Measurements from ENCODE around the gene RAPGEF6. TPM values are rescaled to one million over a fixed set of nuclear protein-coding genes. Genes with fewer than 3 reads are reported as not detected.

RAPGEF6 gene
- total RNA-seq, 1 experiment from 2014 or later, result 26.1 TPM

DNA sequence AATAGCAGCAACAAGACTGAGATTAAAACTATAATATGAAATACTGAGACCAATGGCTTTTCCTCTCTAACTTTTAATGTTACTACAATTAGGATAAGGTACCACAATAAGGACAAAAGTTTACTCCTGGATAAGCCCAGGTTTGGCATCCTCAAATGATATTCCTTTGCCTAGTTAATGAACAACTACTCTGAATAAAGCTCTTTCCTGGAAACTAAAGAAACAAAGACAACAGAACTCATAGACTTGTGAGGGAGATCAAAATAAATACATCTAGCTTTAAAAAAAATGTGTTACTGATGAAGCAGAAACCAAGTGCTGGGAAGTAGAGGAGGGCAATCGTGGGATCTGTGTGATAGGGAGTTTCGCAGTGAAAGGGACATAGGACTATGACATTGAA, 19.3 kb upstream of the RAPGEF6 start:
- TF ChIP-seq EZH2 (IDR thresholded peaks at IDR 0.05; ENCODE audit: borderline replicate concordance, low read depth, low read length, poor library complexity, severe bottlenecking), result no peak
- TF ChIP-seq, protein P1, sequence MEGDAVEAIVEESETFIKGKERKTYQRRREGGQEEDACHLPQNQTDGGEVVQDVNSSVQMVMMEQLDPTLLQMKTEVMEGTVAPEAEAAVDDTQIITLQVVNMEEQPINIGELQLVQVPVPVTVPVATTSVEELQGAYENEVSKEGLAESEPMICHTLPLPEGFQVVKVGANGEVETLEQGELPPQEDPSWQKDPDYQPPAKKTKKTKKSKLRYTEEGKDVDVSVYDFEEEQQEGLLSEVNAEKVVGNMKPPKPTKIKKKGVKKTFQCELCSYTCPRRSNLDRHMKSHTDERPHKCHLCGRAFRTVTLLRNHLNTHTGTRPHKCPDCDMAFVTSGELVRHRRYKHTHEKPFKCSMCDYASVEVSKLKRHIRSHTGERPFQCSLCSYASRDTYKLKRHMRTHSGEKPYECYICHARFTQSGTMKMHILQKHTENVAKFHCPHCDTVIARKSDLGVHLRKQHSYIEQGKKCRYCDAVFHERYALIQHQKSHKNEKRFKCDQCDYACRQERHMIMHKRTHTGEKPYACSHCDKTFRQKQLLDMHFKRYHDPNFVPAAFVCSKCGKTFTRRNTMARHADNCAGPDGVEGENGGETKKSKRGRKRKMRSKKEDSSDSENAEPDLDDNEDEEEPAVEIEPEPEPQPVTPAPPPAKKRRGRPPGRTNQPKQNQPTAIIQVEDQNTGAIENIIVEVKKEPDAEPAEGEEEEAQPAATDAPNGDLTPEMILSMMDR (conservative IDR thresholded peaks at IDR 0.05; ENCODE audit: low read depth, low read length), result no peak
- H3K9me3 ChIP-seq (ENCODE audit: low read depth, low read length, poor library complexity, severe bottlenecking), result no peaks in the 10 kb centered on the region
- peaks cover 13% of the 10 kb centered on the region for H3K4me1 ChIP-seq (ENCODE audit: insufficient read depth, low read length, poor library complexity, severe bottlenecking)
- POLR2A ChIA-PET (ENCODE audit: low non-redundant PET), result no interaction called here
- no peak overlapping the region for H3K4me3 ChIP-seq (ENCODE audit: low read depth, low read length, poor library complexity, severe bottlenecking)
- H3K36me3 ChIP-seq (ENCODE audit: insufficient read depth, low read length, poor library complexity, severe bottlenecking), result peaks cover 10% of the 10 kb centered on the region
- intact Hi-C loops (cut with micrococcal nuclease; ENCODE audit: unreplicated experiment), result no loop called here
- no TSS peak for BruUV-seq (replicated peaks)
- no peaks in the 10 kb centered on the region for H3K27me3 ChIP-seq (replicated peaks; ENCODE audit: insufficient read depth, low read depth, low read length, poor library complexity)
- no peak overlapping the region for H3K27ac ChIP-seq (ENCODE audit: low read depth, low read length, poor library complexity, severe bottlenecking)
- CTCF ChIA-PET, result no interaction called here
- DNase-seq (ENCODE audit: low spot score), result no peak

DNA sequence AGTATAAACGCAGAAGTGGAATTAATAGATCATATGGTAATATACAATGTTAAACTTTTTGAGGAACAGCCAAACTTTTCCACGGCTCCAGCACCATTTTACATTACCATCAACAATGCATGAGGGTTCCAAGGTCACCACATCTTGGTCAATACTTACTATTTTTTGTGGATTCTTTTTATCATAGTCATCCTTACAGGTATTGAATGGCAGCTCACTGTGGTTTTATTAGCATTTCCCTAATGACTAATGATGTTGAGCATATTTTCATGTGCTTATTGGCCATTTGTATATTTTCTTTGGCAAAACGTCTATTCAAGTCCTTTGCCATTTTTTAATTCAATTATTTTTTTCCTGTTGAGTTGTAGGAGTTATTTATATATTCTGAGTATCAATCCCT, 14.1 kb upstream of the RAPGEF6 start:
- TF ChIP-seq, protein P1 (conservative IDR thresholded peaks at IDR 0.05; ENCODE audit: low read depth, low read length), result no peak
- TF ChIP-seq EZH2 (IDR thresholded peaks at IDR 0.05; ENCODE audit: borderline replicate concordance, low read depth, low read length, poor library complexity, severe bottlenecking), result no peak
- no peak overlapping the region for H3K27ac ChIP-seq (ENCODE audit: low read depth, low read length, poor library complexity, severe bottlenecking)
- ChIA-PET POLR2A (ENCODE audit: low non-redundant PET) (no interaction called here), CTCF (no interaction called here)
- no peaks in the 10 kb centered on the region for H3K27me3 ChIP-seq (replicated peaks; ENCODE audit: insufficient read depth, low read depth, low read length, poor library complexity)
- no peak overlapping the region for H3K4me3 ChIP-seq (ENCODE audit: low read depth, low read length, poor library complexity, severe bottlenecking)
- BruUV-seq (replicated peaks), result no TSS peak
- intact Hi-C loops (cut with micrococcal nuclease; ENCODE audit: unreplicated experiment), result no loop called here
- H3K4me1 ChIP-seq (ENCODE audit: insufficient read depth, low read length, poor library complexity, severe bottlenecking), result no peaks in the 10 kb centered on the region
- no peaks in the 10 kb centered on the region for H3K9me3 ChIP-seq (ENCODE audit: low read depth, low read length, poor library complexity, severe bottlenecking)
- H3K36me3 ChIP-seq (ENCODE audit: insufficient read depth, low read length, poor library complexity, severe bottlenecking), result peaks cover 13% of the 10 kb centered on the region
- DNase-seq (ENCODE audit: low spot score), result no peak

DNA sequence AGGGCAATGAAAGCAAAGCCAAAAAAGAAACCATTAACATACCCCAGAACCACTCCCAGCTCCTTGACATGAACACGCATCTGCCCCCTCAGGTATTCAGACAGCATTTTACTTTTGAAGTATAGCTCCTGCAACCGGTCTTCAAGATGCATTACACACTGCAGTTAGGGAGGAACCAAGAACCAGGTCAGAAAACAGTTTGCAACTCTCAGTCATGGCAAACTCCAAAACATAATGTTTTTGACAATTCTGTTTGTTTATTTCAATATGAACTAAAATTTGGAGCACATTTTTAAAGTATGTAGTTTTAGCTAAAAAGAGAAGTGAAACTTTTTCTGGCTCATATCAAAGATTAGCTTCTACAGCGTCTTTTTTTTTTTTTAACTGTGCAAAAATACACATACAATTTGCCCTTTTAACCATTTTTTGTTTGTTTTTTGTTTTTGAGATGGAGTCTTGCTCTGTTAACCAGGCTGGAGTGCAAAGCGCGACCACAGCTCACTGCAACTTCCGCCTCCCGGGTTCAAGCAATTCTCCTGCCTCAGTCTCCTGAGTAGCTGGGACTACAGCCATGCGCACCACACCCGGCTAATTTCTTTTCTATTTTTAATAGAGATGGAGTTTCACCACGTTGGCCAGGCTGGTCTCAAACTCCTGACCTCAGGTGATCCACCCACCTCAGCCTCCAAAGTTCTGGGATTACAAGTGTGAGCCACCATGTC, 12.2 kb upstream of the RAPGEF6 start:
- Histone ChIP-seq H3K4me1 (ENCODE audit: insufficient read depth, low read length, poor library complexity, severe bottlenecking) (peaks cover under 1% of the 10 kb centered on the region), H3K27ac (ENCODE audit: low read depth, low read length, poor library complexity, severe bottlenecking) (no peak overlapping the region), H3K36me3 (ENCODE audit: insufficient read depth, low read length, poor library complexity, severe bottlenecking) (peaks cover 13% of the 10 kb centered on the region), H3K4me3 (ENCODE audit: low read depth, low read length, poor library complexity, severe bottlenecking) (no peak overlapping the region), H3K27me3 (replicated peaks; ENCODE audit: insufficient read depth, low read depth, low read length, poor library complexity) (no peaks in the 10 kb centered on the region), H3K9me3 (ENCODE audit: low read depth, low read length, poor library complexity, severe bottlenecking) (no peaks in the 10 kb centered on the region)
- ChIA-PET POLR2A (ENCODE audit: low non-redundant PET) (no interaction called here), CTCF (no interaction called here)
- TF ChIP-seq EZH2 (IDR thresholded peaks at IDR 0.05; ENCODE audit: borderline replicate concordance, low read depth, low read length, poor library complexity, severe bottlenecking), result no peak
- TF ChIP-seq, protein P1 (conservative IDR thresholded peaks at IDR 0.05; ENCODE audit: low read depth, low read length), result no peak
- BruUV-seq (replicated peaks), result no TSS peak
- no peak for DNase-seq (ENCODE audit: low spot score)
- intact Hi-C loops (cut with micrococcal nuclease; ENCODE audit: unreplicated experiment), result no loop called here

Measured in A673 (cell line).